Ammon's horn (tissue), 1 donor: Measurements from ENCODE around the gene MEF2B.
"Not testable (repeated sequence)": the region's sequence is repeated elsewhere in the genome, so short reads cannot be mapped to it uniquely, and the experiment has no call there.

Source experiments
- DNase-seq: peaks from one replicate; pipeline ENCODE4 v3.0.0-alpha.2; 2016; ENCODE audit warnings: low spot score

Gene MEF2B

GRCh38 chr19:19192910-19193423 lies 22.9 kb upstream of the MEF2B start:
- DNase-seq = no peak

- peak; percentile 99 for DNase-seq
These were observed 22.2 kb upstream of the MEF2B start, which contains the start of the genes BORCS8 and RFXANK for GRCh38 chr19:19192078-19192882. Gene BORCS8, minus strand, starts transcription at chr19:19192152. Its CDS starts 35 bp downstream, at chr19:19192117. Gene RFXANK, plus strand, starts transcription at chr19:19192258. Its CDS starts 1,689 bp downstream, at chr19:19193947.

GRCh38 chr19:19191768-19192077 lies 21.7 kb upstream of the MEF2B start:
- DNase-seq = no peak

GRCh38 chr19:19186742-19187141 lies 16.7 kb upstream of the MEF2B start:
- no peak for DNase-seq

GRCh38 chr19:19185853-19186740 lies 16.0 kb upstream of the MEF2B start:
- DNase-seq = no peak

- no peak for DNase-seq
These were observed 11.5 kb upstream of the MEF2B start for GRCh38 chr19:19181488-19181998.

GRCh38 chr19:19179548-19180441 lies 9.7 kb upstream of the MEF2B start:
- DNase-seq = no peak

GRCh38 chr19:19176950-19177349 lies 6.9 kb upstream of the MEF2B start:
- DNase-seq = no peak

GRCh38 chr19:19173243-19173642 lies 3.2 kb upstream of the MEF2B start:
- not testable (repeated sequence) for DNase-seq

GRCh38 chr19:19171821-19172532 lies 1.9 kb upstream of the MEF2B start:
- no peak for DNase-seq

- no peak for DNase-seq
These were observed 1.0 kb upstream of the MEF2B start for GRCh38 chr19:19170873-19171672.

- DNase-seq = no peak
These were observed 619 bp downstream of the MEF2B start for GRCh38 chr19:19169236-19170052.

- no peak for DNase-seq
These were observed 2.5 kb downstream of the MEF2B start for GRCh38 chr19:19167612-19168011.

GRCh38 chr19:19165396-19165795 lies 4.7 kb downstream of the MEF2B start:
- DNase-seq = no peak

- DNase-seq = no peak
These were observed 7.6 kb downstream of the MEF2B start for GRCh38 chr19:19162495-19162894.

- no peak for DNase-seq
These were observed 9.5 kb downstream of the MEF2B start for GRCh38 chr19:19160461-19161035.

GRCh38 chr19:19159534-19159933 lies 10.5 kb downstream of the MEF2B start:
- no peak for DNase-seq

- no peak for DNase-seq
These were observed 12.3 kb downstream of the MEF2B start for GRCh38 chr19:19157808-19158207.
